Hematopoietic multipotent progenitor cell treated with erythropoietin and hydrocortisone succinate and interleukin-3 and kit ligand, for 4 days (in vitro differentiated cells): ENCODE measurements around the gene ATP8B3.
"Not testable (repeated sequence)": the region's sequence is repeated elsewhere in the genome, so short reads cannot be mapped to it uniquely, and the experiment has no call there.

Experiments used
- DNase-seq: peaks from one replicate; pipeline ENCODE4 v3.0.0-alpha.2; 2015

ATP8B3 gene

GRCh38 chr19:1768918-1769644 is 43.0 kb downstream of the ATP8B3 start:
- DNase-seq: no peak

DNA sequence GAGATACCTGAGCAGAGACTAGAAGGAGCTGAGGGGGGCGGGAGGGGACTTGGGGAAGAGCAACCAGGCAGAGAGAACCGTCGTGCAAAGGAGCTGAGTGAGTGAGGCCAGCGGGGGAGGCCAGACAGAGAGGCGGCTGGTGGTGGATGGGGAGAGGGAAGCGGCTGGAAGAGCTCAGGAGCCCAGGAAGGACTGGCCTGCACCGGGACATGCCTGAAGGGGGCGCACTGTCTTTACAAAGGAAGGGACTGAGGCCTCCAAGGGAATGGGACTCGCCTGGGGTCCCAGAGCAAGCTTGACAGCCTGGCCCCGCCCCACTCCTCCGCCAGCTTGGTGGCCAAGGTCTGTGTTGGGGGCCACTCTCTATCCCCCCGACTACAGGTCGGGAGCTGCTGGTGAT is 43.8 kb downstream of the ATP8B3 start:
- DNase-seq: peak; percentile 51

- peak; percentile 62 for DNase-seq
These were observed 44.6 kb downstream of the ATP8B3 start for GRCh38 chr19:1767464-1767933.

- no peak for DNase-seq
These were observed 45.2 kb downstream of the ATP8B3 start for GRCh38 chr19:1766800-1767352.

- DNase-seq: no peak
These were observed 45.9 kb downstream of the ATP8B3 start for GRCh38 chr19:1765904-1766799.

GRCh38 chr19:1765232-1765903 is 46.7 kb downstream of the ATP8B3 start:
- DNase-seq: no peak

- DNase-seq: no peak
These were observed 47.3 kb downstream of the ATP8B3 start for GRCh38 chr19:1764729-1765128.

DNA sequence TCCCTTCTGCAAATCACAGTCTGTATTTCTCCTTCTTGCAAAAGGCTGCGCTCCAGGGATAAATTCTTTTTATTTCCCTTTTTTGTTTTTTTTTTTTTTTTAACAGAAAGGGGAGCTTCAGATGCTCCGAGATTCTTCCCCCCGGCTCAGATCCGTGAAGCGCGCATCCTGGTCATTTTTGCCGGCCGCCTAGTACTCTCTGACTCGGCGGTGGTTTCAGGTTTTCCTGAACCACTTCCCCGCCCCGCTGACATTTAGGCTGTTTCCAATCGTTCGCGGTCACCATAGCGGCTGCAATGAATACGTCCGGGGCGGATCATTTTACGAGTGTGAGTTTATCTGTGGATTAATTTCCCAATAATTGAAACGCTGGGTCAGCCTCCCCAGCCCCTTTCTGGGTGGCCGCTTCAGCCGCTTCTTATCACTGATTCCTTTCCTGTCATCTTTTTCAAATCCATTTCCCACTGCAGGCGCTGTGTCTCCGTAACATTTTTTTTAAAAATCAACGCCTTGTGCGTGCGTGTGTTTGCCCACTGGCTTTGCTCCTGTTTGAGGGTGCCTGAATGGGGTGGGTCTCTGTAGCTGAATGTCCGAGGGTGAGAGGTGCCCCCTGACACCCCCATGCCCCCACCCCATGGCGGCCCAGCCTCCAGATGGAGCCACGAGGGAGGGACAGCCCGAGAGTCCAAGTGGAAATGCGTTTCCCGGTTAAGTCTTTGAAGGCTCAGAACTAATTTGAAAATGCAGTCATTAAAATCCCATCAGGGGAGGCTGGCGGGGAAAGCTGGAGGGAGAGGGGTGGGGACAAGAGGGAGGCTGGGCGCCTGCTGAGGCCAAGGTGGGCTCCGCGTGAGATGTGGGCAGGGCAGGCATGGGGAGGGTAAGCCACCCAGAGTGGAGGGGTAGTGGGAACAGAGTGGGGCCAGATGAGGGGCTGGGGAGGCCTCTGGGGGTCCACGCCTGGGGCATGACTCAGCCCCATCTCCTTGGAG is 48.1 kb downstream of the ATP8B3 start:
- no peak for DNase-seq

GRCh38 chr19:1762243-1763117 is 49.6 kb downstream of the ATP8B3 start:
- DNase-seq: no peak

DNA sequence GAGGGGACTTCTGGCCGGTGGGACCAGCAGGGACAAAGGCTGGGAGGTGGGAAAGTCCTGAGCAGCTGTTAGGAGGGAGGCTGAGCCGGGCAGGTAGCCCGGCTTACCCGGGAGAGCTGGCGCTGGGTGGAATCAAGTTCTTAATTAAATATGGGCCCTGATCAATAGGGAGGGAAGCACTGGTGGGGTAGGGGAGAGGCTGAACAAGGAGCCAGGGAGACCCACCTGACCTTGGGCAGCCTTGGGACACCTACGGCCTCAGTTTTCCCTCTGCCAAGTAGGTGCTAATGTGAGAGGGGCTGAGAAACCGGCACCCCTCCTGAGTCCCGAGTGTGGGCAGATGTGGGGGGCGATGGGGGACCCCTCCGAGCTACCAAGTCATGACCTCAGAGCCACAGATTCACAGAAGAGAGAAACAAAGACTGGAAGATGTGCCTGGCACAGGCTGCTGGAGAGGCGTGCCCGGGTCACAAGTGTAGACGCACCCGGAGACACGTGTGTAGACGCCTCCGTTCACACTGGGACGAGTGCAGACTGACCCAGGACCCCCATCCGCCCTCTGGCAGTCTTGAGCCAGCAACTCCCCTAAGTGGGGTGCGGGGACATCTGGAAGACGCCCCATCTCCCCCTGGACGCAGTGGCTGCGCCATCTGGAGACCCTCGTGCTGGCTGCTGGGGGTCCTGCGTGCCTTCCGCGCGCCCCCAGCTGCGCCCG is 50.4 kb downstream of the ATP8B3 start:
- DNase-seq: no peak

DNA sequence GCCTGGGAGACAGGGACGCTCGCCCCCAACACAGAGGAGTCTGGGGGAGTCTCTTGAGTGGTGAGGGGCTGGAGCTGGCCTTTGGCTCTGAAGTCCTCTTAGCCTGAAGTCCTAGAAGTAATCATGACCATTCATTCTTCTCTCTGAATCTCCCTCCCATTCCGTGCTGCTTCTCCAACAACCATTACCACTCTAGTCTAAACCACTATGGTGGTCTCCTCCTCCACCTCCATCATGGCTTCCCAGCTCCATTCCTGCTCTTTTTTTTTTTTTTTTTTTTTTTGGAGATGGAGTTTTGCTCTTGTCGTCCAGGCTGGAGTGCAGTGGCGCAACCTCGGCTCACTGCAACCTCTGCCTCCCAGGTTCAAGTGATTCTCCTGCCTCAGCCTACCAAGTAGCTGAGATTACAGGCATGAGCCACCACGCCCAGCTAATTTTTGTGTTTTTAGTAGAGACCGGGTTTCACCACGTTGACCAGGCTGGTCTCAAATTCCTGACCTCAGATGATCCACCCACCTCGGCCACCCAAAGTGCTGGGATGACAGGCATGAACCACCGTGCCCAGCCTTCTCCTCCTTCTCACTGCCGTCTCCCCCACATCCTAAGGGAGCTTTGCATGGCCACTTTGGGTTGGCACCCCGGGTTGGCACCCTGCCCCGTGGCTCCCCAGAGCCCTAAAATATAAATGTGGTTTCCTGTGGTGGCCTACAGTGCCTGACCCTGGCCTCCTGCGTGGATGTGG is 51.1 kb downstream of the ATP8B3 start:
- not testable (repeated sequence) for DNase-seq

DNA sequence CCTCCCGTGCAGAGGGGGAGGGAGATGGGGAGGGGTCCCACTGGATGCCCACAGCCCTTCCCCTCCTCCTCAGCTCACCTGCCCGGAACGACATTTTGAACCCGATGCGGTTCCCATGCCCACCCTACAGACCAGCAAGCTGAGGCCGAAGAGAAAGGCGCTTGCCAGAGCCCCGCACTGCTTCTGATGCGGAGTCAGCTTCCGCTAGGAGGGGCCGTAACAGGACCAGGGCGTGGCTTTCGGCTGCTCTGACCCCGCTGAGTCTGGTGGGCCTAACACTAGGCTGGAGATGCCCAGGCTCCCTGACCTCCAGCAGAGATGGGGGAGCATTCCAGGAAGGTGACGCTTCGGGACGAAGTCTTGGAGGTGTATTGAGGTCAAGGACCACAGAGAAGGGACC is 52.1 kb downstream of the ATP8B3 start:
- peak; percentile 37 for DNase-seq

DNA sequence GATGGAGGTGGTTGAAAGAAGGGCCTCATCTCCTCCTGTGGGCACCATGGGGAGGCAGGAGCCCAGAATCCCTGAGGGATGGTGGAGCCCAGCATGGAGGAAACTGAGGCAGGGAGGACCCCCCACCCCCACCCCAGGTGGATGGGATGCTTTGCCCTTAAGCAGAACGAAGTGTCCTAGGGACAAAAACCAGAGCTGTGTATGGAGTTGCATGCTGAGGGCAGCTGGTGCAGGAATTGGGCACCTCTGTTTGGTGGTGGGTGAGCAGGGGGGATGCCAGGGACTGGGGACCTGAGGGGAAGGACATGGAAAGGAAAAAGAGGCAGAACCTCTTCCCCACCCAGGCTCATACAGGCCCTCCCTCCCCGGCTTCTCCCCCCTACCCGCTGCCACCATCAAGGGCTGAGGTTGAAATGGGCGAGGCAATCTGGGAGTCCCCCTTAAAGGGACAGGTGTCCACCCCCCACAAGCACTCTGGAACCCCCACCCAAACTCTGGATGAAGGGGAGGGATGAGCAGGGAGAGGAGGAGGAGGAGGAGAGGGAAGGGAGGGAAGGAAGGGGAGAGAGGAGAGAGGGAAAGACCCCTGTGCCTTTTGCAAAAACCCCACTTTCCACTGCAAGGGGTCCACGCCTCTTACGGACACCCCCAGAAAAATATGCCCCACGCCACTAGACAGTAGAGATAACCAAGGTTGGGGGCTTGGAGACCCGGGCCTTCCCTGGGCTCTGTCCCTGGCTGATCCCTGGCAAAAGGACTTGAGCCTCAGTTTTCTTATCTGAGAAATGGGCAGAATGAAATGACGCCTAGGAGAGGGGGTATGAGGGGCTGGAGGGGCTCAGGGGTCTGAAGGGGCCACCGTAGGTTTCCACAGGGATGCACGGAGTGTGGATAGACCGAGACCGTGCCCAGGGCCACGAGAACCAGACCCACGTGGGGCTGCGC is 52.8 kb downstream of the ATP8B3 start:
- DNase-seq: no peak

DNA sequence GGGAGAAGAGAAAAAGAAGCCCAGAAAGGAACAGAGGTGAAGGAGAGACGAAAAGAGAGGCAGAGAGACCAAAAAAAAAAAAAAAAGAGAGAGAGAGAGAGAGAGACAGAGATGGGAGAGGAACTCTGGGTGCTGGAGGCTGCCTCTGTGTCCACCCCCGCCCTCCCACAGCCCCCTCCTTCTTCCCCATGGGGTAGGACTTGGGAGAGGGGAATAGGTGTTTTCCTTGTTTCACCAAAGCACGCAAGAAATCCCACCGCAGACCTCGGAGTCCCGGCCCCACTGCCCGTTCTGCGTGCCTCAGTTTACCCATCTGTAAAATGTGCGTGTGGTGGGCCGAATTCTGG is 53.9 kb downstream of the ATP8B3 start:
- no peak for DNase-seq

DNA sequence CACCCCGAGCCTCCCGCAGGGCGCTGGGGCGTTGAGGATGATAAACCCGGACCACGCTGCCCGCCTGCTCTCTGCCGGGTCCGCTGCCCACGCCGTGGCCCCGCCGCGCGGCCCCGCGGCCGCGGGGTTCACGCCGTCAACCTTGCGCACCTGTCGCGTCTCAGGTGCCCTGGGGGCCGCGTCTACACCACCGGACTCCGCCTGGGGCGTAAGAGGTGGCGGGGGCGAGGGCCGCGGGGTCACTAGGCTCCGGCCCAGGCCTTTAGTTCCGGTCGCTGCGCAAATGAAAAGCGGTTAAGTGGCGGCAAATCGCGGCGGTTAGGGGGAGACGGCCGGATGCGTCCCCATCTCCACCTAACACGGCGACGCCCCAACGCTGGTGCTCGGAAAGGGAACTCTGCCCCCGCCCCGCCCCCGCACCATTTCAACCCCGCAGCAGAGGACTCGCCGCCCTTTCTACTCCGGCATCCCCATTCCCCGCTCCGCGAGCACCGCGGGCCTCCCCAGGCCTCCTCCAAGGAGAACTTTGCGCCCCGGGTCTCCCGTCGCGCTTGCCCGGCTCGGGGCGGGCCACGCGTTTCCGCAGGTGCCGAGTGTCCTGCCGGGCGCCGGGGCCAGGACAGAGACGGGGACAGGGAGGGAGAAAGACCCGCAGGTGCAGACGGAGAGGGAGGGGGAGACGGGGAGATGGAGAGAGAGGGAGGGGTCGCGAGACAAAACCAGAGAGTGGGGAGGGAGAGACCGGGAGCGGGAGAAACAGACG is 54.4 kb downstream of the ATP8B3 start:
- DNase-seq: no peak

GRCh38 chr19:1756705-1757465 is 55.2 kb downstream of the ATP8B3 start:
- peak; percentile 36 for DNase-seq

DNA sequence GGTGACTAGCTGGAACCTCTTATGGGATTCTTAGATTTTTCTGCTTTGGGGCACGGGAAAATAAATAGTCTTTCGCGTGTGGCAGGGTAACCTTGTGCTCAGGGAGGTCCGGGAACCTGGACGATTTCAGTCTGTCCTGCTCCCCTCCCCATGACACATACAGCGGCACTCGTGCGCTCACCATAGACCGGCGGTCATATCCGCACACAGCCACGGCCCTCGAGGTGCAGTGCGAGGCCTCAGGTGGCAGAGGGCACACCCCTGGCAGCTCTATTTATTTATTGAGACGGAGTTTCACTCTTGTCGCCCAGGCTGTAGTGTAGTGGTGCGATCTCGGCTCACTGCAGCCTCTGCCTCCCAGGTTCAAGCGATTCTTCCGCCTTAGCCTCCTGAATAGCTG is 55.8 kb downstream of the ATP8B3 start:
- no peak for DNase-seq
